Measurements from ENCODE around the gene SNAP29.
A peak's percentile ranks its signal among the peaks of the same experiment; 100 is the strongest.
"Not testable (repeated sequence)": the region's sequence is repeated elsewhere in the genome, so short reads cannot be mapped to it uniquely, and the experiment has no call there.

Gene SNAP29

DNA sequence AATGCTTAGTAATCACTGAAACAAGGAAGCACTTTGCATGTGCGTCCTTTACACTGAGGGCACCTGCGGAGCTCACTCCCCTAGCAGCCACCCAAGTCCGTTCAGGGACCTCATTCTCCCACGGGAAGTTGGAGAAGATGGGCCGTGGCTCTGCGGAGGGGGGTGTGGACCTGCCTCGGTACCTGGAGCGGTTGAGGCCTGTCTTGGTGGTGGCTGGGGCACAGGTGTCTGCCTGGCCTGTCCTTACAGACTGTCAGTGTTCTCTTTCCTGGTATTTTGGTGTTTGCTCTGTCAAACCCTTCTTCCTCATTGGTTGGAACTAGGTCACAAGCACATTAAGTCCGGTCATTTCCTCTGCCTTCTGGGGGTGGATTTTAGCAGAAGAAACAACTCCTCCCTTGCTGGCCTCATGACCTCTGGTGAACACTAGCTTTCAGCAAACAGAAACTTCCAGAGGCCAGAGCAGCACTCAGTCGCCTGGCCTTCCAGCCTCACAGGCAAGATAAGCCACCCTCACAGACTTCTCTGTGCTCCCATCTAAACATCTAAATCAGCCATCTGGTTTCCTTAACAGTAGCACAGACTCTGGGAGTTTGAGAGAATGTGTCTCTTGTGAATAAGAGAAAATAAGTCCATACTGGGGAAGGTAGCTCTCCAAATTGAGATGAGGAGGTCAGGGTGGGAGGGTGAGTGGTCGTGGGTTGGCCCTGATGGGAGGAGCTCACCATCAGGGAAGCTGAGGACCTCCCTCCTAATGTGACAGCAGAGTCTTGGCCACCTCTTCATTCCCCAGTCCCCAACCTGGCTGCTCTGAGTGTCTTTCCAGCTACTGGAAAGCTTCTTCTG lies 8.6 kb downstream of the SNAP29 start:
- no peak for DNase-seq

DNA sequence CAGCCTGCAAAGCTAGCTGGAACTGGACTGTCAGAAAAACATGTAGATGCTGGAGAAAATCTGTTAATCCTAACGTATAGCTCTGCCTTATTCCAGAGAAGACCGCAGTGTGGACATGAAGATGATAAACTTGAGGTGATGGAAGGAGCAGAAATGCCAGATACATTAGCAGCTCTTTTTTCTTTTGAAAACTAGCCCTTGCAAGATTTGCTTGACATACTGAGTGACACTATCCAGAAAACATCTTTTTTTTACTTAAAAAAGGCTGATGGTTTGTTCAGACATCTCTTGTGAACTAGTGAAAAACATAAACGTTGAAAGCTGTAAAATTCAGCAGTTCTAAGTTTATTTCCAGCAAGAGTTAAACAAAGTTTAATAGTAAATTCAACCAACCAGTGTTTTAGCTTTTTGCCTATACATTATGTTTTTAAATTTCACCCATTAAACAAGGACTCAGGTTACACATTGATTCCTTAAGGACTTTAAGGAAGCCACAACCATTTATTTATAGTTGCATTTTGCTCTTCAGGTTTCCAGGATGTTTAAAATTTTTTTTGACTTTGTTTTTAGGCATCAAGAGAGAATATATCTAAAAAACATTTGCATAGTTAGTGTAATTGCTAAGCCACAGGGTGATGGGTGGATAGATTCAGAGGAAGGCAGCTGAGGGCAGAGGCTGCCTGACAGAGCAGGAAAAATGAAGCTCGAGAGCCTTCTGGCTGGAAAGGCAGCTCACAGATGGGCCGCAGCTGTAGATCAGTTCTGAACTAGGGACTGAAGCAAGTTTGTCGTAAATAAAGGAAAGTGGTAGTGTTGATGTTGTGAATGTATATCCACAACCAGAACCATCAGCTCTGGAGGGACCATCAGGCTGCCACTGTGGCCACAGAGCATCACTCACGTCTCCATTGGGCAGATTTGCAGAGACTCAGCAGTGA lies 9.5 kb downstream of the SNAP29 start:
- no peak for DNase-seq

DNA sequence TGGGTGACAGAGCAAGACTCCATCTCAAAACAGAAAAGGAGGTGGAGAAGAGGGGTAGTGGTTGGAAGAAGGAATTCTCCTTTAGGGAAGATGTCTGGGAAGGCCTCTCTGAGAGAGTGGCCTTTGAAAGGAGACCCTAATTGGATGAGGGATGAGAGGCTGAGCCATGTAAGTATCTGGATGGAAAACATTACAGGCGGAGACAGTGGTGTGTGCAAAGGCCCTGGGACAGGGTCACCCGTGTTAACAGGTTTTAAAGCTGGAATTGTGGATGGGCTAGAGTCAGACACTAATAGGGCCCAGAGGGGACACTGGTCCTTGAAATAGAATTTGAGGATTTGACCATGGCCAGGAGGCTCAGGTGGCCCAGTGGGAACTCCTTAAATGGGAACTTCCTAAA lies 10.4 kb downstream of the SNAP29 start:
- DNase-seq = no peak

DNA sequence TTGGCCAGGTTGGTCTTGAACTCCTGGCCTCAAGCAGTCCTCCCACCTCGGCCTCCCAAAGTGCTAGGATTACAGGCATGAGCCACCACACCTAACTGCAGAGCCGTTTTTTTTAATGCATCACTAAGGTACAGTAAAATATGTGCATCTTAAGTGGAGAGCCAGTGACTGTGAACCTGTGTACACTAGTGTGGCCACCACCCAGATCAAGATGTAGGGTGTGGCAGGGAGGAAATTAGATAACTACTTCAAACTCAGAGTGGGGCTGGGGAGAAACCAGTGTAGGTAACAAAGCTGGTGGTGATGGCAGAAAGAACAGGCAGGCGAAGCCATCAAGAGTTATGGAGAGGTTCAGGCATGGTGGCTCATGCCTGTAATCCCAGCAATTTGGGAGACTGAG lies 14.4 kb downstream of the SNAP29 start:
- no peak for DNase-seq

DNA sequence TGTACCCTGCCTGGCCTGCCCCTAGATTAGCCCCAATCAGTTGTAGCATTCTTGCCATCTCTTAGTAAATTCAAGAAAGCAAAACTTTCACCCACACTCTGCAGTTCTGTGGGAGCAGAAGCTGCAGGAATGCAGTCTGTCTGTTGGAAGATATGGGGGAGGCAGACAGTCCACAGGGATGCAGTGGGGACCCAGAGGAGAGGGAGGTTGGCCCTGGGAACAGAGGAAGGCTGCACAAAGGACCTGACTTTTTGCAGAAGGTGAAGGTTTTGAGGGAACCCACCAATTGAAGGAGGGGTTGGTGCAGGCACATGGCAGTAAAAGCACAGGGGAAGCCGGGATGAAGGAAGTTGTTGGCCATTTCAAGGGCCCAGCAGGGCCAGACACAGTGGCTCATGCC lies 16.5 kb downstream of the SNAP29 start:
- no peak for DNase-seq

DNA sequence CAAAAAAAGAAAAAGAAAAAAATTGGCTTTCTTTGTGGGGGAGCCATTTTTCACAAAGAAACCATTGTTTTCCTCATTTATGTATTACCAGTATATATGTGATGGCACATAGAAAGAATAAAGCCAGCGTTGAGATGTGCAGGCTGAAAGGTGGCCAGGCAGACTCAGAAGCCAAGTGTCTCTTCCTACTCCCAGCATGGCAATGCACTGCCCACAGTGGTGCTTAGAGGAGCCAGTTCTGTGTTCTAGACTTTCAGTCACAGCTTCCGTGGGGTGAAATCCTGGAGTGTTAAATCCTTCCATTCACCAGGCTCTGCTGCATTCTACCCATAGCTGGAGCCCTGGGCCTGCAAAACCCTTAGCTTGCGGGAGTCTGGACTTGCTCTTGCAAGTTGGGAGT lies 18.9 kb downstream of the SNAP29 start:
- no peak for DNase-seq

DNA sequence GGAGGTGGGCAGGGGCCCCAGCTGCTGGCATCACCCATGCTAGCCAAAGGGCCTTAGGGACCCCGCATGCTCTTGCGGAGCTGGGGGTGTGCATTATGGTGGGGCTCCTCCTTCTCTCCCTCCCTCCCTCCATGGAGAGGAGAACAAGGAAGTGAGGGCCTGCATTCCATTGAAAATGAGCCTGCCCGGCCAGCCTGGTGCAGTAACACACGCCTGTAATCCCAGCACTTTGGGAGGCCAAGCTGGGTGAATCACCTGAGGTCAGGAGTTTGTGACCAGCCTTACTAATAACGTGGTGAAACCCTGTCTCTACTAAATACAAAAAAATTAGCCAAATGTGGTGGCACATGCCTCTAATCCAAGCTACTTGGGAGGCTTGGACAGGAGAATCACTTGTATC lies 22.4 kb downstream of the SNAP29 start:
- no peak for DNase-seq

DNA sequence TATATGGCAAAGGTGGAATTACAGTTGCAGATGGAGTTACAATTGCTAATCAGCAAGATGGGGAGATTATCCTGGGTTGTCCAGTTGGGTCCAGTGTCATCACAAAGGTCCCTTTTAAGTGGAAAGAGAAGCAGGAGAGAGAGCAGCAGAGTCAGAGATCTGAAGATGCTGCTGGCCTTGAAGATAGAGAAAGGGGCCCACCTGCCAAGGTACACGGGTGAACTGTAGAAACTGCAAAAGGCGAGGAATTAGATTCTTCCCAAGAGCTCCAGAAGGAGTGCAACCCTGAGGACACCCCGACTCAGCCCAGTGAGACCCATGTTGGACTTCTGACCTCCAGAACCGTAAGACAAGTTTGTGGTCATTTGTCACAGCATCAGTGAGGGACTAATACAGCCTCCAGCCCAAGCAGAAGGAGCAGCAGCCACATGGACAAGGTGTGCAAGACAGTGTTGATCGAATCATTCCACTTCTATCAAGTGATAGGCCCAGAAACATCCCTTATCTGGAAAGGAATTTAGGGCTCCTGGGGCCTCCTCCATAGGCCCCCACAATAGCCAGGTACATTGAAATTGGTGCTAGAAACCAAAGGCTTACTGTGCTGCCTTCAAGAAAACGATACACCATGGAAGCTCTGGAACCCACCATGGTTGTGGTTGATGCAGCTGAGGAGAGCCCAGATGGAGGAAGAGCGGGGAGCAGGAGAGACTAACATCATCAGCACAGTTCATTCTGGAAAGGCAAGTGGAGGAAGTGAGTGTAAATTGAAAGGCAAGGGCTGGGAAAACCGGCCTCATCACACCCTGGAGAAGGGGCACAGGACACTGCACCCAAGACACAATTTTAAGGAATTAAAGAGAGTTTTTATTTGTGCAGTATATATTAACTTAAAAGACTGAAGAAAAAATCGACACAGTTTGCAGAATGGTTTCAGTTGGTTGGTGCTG lies 23.3 kb downstream of the SNAP29 start:
- no peak for DNase-seq

DNA sequence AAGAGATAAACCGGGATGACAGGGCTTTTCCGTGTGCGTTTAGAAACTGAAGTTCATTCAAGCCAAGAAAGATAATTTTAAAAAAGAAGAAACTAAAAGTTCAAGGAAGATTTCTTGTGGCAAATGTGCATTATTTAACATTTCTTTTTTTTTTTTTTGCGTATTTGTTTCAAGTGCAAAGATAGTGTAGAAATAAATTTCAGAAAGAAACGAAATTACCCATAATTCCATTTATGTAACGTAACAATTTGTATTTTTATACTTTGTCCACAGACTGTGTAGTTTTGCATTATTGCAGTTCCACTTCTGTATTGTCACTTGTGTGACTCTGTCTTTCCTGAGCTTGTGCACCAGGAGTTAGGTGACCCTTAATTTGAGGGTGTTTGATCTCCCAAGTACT lies 24.0 kb downstream of the SNAP29 start:
- DNase-seq = no peak

DNA sequence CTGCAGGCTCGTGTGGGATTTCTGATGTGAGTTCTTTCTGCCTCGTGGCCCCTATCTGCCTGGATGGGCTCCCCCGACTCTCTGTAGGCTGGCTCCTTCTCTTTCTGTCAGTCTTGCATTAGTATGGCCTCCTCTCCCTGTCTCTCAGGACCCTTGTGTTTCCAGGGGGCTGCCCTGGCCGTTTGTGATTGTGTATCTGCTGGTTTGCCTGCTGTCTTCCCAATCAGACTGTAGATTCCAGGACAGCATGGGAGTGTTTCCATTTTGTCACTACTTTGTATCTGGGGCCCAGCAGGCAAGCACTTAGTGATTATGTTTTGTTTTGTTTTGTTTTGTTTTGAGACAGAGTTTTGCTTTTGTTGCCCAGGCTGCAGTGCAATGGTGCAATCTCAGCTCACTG lies 25.6 kb downstream of the SNAP29 start:
- DNase-seq = no peak

DNA sequence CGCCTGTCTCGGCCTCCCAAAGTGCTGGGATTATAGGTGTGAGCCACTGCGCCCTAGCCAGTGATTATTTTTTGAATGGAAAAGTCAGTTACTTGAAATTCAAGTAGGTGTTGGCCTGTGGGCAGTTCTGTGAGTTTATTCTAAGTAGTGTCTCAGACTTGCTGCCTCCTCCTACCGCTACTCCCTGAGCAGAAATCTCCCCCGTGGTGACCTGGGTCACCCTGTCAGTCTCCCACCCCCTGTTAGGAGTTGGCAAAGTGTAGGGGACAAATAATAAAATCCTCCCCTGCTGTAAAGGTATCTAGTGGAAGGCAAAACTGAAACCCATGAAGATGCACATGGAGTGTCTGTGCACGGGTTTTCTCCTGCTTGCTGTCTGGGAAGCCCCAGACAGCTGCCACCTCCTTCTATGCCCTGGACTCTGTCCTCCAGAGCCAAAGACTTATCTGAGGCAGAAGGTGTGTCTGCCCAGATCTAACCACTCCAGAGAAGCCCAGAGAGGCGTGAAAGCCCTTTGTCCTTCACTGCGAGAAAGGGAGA lies 26.3 kb downstream of the SNAP29 start:
- no peak for DNase-seq

DNA sequence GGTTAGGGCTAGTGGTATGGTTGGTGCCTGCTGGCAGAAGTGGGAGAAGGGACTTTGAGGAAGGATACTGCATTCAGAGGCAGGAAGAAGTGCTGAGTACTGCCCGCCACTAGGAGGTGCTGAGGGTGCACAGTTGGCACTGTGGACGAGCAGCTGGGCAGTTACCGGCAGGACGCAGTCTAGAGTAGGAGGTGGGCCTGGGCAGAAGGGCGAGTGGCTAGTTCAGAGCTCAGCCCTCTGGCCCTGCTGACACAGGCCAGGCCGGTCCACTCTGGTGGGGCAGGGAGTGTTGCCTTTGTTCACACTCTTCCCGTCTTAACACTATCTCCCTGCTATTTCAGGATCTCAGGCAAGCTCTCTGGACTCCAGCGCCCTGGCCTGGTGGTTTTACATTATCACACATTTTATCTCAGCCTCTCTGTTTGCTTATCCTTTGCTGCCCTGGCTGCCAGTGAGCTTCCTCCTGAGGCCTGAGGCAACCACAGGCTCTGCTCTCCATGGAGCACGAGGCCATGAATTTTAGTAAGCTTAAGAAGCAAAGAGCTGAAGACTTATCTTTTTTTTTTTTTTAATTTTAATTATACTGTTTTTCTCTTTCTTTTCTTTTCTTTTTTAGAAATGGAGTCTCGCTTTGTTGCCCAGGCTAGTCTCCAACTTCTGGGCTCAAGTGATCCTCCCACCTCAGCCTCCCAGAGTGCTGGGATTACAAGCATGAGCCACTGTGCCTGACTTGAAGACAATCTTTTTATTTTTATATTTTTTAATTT lies 26.9 kb downstream of the SNAP29 start:
- peak; percentile 51 for DNase-seq

DNA sequence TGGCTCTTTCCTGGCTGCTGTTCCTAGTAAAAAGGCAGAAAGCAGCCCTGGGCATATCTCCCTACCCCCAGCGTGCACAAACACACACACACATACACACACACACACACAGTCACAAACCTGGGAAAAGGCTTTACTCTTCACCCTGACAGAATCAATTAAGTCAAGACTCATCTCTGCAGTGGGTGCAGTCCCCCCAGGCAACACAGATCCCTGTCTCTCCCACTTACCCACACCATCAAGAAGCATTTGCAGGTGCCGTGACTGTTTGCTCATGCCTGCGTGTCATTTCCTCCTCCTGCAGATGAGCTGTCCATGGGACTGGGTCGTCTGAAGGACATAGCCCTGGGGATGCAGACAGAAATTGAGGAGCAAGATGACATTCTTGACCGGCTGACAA lies 28.6 kb downstream of the SNAP29 start:
- DNase-seq = no peak

DNA sequence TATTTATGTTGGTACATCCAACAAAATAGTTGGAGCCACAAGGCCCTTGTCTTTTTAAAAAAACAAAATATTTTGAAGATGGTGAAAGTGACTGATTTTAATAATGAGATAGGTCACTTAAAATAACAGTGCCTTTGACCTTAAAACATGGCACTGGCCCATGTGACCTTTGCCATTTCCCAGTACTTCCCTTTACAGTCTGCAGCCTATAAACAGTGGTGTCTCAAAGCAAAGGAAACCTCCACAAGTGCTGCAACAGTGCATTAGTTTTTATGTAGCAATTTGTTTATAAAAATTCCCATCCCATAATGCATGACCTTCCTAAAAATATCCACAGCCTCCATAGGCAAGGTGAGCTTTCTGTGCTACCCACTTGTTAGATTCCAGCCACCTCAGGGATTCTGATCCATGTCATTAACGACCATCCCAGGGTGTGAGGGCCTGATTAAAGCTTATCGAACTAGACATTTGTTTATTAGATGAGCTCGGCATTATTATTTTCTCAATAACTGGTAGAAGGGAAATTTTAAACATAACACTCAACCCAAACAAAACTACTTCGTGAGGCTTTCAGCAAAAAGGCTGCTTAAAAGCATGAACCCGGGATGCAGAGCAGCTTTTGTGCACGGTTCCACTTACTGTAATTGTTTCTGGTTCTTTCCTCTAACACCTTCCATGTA lies 30.4 kb downstream of the SNAP29 start:
- no peak for DNase-seq

DNA sequence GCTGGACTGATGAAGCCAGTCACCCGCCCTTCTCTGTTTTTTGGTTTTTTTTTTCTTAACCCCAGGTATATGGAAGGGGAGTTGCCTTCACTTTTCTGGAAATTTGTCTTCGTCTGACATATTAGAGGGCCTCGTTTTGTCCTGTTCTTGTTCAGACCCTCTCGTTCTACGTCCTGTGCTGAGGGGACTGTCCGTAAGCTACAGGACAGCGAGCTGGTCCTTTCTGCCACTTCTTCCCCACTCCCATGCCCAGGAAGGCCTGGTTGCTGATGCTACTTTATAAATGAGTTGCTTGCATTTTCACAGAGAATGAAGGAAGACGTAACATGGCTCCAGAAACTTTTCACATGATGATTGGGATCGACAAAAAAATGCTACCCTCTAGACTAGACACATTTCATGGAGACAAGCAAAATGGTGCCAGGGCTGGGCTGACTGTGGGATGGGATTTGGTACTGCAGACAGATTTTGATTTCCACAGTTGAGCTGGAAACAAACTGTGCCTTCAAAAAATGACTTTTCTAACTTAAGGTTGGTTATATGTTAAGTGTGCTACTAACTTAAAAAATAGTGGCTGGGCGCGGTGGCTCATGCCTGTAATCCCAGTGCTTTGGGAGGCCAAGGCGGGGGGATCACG lies 31.2 kb downstream of the SNAP29 start:
- no peak for DNase-seq

DNA sequence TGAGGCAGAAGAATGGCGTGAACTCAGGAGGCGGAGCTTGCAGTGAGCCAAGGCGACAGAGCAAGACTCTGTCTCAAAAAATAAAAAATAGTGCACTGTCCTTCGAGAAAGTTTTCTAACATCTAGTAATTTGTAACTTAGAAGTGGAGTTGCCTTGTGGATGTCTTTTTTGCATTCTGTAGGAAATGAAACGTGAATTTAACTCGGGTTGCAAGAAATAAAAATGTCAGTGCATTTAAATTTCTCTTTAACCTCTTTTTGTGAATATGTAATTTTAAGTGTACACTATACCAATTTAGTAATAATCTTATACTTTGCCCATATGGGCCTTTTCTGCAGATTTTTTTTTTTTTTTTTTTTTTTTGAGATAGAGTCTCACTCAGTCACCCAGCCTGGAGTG lies 32.2 kb downstream of the SNAP29 start:
- DNase-seq = no peak

DNA sequence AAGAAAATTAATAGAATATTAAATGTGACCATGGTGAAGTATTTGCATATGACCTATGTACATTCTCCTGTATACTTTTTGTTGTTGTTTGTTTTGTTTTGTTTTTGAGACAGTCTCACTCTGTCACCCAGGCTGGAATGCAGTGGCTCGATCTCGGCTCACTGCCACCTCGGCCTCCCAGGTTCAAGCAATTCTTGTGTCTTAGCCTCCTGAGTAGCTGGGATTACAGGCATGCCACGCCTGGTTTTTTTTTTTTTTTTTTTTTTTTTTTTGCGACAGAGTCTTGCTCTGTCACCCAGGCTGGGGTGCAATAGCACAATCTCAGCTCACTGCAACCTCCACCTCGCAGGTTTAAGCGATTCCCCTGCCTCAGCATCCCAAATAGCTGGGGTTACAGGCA lies 38.9 kb downstream of the SNAP29 start:
- not testable (repeated sequence) for DNase-seq

DNA sequence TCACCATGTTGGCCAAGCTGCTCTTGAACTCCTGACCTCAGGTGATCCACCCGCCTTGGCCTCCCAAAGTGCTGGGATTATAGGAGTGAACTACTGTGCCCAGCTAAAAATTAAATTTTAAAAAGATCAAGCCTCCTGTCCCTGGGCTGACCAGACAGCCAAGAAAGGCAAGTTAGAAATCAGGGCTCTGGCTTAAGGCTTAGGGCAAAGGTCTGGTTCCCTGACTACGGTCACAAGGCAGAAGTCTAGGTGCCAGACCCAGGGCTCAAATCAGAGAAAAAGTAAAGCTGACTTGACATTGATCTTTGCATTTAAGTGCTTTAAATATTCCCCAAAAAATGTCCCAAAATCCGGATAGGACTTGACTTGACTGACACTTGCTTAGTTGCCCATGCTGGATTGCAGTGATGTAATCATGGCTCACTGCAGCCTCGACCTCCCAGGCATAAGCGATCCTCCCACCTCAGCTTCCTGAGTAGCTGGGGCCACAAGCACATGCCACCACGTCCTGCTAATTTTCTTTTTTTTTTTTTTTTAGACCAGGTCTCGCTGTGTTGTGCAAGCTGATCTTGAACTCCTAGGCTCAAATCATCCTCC lies 41.1 kb downstream of the SNAP29 start:
- no peak for DNase-seq

DNA sequence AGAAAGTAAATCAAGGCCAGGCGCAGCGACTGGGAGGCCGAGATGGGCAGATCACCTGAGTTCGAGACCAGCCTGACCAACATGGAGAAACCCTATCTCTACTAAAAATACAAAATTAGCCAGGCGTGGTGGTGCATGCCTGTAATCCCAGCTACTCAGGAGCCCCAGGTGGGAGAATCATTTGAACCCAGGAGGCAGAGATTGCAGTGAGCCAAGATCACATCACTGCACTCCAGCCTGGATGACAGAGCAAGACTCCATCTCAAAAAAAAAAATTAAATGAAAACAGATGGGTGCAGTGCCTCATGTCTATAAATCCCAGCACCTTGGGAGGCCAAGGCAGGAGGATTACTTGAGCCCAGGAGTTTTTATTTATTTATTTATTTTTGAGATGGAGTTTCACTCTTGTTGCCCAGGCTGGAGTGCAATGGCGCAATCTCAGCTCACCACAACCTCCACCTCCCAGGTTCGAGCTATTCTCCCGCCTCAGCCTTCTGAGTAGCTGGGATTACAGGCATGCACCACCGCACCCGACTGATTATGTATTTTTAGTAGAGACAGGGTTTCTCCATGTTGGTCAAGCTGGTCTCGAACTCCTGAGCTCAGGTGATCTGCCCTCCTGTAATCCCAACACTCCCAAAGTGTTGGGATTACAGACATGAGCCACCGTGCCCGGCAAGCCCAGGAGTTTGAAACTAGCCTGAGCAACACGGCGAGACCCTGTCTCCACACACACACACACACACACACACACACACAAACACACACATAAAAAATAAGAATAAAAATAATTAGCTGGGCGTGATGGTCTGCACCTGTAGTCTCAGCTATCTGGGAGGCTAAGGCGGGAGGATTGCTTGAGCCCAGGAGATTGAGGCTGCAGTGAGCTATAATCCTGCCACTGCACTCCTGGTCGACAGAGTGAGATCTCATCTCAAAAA lies 42.6 kb downstream of the SNAP29 start:
- DNase-seq = not testable (repeated sequence)

All from NCI-H1092 (cell line).